ENCODE measurements around the gene XPNPEP1.

Gene XPNPEP1

DNA sequence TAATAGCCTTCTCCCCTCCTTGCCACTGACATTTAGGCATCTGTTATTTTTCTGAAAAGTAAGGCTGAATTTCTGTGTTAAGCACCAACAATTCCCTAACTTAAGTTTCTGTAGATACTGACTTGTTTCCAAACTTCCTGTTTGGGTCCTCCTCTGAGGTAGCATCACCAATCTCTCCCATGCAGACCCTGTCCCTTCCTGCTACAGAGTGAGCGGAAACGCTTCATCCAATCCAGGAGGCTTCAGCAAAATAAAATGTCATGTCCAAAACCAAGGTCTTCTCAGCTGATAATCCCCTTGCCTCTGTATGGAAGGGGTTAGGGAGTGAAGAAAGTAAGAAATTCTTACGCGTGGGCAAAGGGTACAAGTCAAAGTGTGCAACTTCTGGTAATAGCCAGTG is 29.9 kb downstream of the XPNPEP1 start:
- DNase-seq (ENCODE audit: low spot score), result no peak

DNA sequence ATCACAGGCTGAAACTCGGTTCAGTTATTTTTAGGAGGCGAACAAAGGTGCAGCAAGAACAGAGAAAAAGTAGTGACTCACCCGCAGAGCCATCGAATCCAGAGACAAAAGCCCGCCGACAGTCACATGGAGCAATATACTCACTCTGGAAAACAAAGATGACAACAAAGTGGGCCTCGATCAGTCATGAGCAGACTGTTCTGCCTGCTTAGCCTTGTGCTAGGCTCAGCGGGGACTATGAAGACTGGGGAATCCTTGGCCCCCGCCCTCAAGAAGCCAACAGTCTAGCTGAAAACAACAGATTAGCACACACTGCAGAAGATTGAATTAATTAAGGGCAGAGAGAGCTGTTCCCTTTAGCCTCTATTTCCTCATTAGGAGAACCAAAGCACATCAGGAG is 30.4 kb downstream of the XPNPEP1 start:
- DNase-seq (ENCODE audit: low spot score), result no peak

DNA sequence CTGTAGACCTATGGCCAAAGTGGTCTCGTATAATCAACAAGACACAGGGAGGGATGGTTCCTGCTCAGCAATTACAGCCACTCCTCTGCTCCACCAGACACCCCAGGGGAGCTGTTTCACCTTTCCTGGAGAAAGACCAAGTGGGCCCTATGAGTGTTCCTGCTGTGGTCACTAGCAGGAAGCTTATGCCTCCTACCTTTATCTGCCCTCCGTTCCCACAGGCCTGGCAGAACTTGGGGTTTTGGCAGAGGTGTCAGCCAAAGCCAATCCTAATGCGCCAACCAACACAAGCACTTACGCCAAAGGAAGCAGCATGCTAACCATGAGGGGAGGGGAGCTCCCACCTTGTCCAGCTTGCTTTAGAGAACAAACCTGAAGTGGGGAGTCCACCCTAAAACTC is 31.2 kb downstream of the XPNPEP1 start:
- peak; percentile 23 for DNase-seq (ENCODE audit: low spot score)

DNA sequence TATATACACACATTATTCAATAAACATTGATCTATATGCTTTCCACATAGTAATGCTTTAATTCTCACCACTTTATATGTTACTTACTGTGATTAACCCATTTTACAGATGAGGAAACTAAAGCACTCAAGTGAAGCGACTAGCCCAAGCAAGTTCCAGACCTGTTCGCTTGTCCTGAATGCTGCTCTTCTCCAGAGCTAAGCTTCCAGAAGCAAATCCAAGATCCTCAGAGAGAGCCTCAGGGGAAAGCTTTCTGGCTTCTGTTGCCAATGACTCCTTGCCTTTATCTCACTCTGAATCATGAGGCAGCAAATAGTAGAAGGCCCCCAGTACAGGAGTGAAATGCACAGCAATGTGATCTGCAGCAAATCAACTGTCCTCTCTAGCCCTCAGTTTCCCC is 32.2 kb downstream of the XPNPEP1 start:
- DNase-seq (ENCODE audit: low spot score), result peak; percentile 25

DNA sequence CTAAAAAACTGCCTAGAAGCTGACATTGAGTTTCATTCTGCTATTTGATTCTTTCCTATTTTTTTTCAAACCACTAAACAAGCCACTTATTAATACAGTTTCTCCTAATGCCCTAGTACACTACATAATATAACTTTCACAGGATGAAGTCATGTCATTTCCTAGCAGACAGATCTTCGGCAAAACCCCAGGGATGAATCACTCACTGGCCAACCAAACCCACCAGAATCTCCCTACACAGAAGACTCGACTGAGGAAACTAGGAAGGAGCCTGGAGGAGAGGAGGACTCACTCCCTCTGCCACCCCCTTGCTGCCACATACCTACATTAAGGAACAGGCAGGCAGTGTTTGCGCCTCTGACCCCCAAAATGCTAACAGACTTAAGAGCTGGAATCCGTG is 33.4 kb downstream of the XPNPEP1 start:
- DNase-seq (ENCODE audit: low spot score), result no peak

DNA sequence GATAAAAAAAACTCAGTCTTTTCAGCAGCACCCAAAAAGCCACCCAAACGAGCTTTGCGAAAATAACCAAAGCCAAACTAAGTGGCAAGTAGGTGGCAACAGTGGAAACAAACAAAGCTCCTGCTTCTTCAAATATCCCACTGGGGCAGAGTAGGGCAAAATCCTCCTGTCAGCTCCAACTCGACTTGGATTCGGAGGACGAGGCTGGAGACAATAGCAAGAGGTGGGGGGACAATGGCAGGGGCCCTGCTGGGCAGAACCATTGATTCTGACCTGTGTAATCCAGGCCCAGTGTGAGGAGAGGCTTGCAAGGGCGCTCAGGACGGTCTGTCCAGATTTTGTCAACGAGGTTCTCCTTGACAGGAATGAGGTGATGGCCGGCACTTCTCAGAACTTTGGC is 35.5 kb downstream of the XPNPEP1 start:
- DNase-seq (ENCODE audit: low spot score), result no peak

DNA sequence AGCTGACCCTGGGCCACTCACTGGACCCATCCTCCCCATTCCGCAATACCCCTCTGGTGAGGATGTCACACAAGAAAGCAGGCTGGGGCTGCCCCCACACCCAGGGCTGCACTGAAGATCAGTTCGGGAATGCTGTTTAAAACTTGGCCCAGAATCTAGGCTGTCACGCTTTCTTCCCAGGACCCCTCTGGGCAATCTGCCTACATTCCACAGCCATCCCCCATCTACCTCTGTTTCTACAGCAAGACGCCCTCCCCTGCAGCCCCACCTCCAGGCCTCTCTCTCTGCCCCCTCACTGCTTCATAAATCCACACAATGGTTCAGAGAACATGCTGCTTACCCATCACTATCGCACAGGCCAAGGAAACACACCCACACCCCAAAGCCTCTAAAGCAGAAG is 36.1 kb downstream of the XPNPEP1 start:
- DNase-seq (ENCODE audit: low spot score), result no peak

DNA sequence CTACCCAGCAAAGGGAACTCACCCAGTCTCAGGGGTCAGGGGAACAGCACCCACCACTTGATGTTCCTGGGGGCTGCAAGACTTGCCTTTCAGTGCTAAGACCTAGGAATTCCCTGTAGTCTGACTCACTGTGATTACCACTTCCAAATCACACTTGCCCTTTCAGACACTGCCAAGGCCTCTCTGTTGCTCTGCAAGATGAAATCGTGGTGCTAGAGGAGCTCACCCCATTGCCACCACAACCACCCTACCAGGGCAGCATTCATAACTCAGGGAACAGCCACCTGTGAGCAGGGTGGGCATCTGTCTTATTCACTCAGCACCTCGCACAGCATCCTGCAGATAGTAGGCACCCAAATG is 36.5 kb downstream of the XPNPEP1 start:
- DNase-seq (ENCODE audit: low spot score), result no peak

DNA sequence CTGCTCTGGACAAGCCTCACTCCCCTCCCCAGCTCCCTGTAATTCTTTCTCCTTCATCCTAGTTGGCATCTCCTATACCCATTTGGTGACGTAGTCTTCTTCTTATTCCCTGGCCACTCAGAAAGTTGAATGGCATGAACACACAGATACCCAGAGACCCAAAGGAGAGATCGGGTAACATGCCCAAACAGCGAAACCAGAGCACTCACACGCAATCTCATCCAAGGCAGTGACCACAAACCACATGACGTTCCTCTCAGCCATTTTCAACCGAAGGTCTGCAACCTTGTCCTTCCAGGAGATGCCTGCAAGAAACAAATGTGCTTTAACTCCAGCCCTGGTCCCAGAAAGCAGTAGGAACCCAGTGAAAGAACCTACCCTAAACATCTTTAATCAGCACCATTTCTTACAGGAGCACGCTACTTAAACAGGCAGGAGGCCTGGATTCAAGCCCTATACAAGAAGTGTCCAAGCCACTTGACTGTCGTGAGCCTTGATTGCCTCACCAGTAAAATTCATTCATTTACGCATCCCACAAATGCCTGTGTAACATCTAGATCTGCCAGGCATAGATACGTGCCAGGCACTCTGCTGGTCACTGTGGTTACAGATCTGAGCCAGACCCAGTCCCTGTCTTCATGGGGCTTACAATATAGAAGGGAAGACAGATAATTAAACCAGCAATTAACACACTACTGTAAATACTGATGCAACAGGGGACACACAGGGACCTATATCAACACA is 37.1 kb downstream of the XPNPEP1 start:
- DNase-seq (ENCODE audit: low spot score), result no peak

DNA sequence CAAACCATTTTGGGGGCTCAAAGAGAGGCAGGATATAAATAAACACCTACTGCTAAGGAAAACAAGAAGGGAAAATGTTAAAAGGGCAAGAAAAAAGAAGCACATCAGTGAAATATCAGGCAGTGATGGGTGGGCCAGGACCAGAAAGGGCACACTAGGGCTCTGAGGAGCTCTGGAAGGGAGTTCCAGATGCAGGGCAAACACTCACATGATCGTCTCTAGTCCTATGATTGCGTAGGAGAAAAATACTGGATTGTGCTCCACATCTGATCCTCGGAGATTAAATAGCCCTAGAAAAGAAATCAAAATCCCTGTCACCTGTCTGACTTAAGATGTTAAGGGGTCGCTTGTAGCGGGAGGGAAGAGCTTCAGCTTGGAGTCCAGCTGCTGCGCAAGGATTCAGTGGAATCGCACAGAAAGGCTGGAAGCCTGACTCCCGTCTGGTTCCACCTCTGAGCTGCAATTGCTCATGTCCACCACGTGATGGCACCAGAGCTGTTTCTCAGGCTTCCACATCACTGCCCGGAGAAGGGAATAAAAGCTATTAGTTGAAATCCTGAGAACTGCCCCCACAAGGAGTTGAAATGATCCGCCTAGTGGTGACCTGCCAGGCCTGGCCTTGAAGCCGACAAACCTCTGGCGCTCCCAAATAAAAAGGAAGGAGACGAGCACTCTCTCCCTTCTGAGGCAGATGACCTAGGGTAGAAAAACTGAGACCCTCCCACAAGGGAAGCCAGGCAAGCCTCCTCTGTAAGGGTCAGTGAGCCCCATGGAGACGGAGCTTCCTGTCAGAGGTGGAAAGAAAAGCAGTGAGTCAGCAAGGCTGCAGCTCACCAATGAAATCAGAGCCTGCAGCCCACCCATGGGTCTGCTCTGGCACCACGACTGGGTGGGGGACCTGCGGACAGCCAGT is 39.2 kb downstream of the XPNPEP1 start:
- peak; percentile 82 for DNase-seq (ENCODE audit: low spot score)

DNA sequence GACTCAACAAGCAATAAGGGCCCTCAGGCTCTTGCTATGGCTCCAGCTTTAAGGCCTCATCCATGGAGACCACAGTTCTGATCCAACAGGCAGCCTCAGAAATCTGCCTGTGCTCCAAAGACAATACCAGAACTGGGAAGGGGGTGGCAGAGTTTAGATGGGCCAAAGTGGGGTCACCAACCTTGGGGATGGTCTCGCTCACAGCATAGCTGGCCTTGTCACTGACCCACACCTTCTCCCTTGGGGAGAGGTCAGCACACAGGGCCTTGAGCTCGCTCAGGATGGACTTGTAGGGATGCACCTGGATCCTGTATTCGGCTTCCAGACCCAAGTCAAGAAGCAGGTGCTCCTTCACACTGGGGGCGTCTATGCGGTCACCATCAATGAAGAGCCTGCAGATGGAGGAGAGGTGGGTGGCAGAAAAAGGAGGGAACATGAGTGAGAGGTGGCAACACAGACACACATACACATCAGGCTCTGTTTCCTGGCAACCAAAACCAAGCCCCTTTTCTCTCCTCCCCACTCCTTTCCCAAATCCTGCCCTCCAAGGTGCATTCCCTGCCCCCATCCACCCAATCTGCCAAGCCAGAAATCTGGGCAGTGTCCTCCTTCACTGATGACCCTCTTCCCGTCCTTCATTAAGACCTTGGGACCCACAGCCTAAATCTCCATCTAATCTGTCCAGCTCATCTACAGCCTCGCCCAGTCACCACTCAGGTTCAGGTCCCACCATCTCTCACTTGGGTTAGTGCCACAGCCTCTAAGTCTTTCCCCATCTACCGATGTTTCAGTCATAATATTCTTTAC is 40.9 kb downstream of the XPNPEP1 start:
- no peak for DNase-seq (ENCODE audit: low spot score)

DNA sequence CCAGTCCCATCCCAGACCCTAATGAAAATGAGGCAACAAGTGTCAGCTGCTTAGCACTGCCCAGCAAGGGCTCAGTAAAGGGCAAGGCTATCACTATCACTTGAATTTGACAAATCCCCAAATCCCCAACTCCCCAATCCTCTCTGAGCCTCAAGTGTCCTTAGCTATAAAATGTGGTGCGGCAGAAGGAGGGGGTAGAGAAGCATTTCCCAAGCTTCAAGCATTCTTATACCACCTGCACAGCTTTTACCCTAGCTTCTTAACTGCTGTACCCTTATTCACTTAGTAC is 41.6 kb downstream of the XPNPEP1 start:
- DNase-seq (ENCODE audit: low spot score), result no peak

DNA sequence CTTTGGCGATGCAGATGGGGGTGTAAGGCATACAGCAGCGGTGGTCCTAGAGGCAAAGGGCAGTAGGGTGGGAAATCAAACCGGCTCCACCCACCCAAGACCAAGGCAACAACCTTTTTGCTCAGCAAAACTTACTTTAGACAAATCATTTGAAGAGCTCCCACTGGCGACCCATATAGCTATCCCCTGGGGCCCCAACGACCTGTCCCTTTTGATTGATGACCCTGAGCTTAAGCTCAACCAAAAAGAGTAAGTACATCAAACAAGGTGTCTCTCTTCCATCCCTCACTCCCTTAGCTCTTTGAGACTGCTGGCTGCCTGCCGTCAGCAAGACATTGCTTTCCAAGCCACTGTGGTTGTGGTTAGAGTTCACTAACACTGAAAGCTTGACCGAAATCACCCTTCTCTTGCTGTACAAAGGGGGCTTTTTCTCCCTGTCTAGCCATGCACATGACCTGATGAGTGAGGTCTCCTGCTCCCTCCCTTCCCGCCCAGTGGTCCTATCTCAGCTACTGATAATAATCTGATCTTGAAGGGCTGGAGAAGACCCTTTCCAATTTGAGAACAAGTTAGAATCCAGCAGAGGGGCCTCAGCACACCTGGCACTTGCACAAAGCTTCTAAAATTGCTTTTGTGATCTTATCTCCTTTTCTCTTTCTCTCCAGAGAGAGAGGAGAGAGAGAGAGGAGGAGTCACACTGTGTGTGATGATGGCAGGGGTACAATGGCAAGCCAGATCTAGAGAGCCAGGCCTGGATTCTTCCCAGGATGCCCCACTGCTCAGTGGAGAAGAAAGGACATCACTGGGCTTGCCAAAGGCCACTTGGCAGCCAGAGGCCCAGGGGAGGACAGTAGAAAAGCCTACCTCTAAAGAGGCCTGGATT is 42.2 kb downstream of the XPNPEP1 start:
- DNase-seq (ENCODE audit: low spot score), result no peak

DNA sequence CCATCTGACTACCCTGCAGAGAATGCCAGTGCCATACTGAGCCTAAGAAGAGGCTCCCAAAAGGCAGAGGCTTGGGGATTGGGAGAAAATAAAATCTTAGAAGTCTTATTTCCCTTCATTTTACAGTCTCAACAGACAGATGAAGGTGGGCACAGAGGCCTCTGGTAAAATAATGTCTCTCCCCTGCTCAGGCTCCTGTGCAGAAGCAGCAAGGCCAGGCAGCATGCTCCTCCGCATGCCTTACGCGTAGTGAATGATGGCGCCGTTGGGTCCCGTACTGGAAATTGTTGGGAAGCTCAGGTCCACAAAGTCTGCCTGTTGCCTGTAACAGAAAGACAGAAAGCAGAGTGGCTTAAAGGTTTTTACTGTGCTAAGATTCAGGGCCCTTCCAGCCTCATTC is 45.8 kb downstream of the XPNPEP1 start:
- DNase-seq (ENCODE audit: low spot score), result no peak

DNA sequence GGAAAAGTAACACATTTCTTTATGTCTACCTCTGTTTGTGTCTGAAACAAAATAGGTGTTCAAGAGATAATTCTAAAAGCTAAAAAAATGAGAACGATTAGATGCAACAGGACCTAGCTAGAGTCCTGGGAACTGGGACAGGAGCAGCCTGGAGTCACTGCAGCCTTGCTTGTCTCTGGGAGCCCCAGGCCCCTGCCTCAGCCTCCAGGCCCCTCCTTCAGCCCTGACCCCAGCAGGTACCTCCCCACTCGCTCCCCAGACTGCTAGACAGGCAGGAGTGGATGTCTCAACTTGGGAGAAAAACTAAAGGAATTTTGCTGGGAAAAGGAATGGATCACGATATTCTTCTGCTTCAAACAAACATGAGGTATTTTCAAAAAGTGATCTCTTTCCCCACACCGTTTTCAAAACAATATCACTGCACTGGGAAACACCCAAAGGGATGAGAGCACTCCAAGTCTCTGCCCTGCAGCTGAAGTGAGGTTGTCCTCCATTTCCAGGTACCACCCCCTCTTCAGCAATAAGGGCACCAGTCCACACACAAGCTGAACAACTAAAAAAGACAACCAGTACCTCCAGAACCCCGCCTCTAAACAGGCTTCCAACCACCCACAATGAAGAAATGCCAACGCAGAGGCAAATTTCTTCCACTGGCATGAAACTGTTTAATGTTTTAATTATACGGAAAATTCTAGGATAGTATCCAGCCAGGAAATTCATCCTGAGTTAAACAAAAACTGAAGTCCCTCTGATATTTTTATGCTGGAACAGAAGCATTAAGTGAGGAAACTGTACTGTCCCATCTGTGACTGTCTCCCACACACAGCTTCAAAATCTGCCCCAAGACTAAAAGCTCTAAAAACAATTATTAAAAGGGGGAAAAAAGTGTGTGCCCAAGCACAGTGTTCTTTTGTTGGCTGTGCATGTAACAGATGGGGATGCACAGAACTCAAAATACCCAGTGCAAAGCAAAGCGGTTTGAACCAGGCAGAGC is 47.2 kb downstream of the XPNPEP1 start:
- DNase-seq (ENCODE audit: low spot score), result no peak

DNA sequence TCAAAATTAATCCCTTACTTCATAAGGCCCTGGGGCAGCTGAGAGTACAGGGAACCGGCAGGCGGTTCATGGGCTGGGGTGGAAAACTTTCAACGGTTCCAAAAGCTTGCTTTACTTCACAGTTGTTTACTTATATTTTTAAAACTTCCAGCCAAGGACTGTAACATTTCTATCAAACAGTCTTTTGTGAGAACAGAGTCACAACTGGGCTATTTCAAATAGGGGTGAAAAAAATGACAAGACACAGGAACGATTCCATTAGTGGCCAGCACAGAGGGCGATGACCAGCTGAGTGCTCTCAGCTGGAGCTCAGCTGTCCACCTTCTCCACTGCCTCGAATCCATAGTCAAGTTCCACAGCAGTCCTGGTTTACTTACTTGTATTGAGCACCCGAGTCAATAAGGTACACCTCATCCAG is 48.2 kb downstream of the XPNPEP1 start:
- DNase-seq (ENCODE audit: low spot score), result no peak

DNA sequence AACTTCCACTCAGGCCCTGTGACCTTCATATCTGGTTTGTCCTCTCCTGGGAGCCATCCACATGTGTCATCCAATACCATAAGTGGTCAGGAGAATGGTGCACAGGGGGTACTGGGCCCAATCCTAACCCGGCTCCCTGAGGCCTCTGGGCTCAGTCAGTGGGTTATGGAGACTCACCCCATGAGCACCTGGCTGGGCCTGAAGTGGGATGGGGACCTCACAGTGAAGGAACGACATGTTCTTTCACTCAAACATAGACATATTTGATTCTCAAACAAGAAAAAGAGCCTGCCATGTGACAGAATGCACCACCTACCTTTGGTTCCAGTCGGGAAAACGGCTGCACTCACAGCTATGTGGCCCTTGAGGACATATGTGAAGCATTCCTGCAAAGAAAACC is 51.8 kb downstream of the XPNPEP1 start:
- DNase-seq (ENCODE audit: low spot score), result no peak

DNA sequence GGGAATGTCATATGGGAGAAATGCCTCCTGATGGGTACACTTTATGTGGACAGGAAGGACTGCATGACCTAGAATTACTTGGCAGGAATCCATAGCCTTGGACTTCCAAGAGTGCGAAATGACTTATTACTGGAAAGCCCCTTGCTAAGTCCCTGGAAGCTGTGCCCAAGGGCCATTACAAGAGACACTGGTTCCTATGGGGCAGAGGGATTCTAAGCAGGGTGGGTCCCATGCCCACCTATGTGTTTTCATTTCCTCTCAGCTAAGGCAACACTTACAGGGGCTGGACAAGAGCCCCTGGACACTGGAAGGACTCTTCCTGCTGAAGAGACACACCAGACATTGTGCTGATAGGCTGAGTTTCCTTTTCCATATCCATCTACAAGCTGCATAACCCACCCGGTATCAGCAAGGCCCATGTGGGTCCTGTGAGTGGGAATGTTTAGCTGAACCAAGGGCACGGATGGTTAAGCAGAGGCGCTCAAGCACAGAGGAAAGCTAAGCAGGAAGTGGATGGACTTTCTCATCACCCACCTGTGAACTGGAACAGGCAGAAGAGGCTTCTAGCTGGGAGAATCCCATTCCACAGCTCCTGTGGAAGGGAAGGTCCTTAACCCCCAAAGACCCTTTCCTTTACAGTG is 56.2 kb downstream of the XPNPEP1 start:
- DNase-seq (ENCODE audit: low spot score), result no peak

DNA sequence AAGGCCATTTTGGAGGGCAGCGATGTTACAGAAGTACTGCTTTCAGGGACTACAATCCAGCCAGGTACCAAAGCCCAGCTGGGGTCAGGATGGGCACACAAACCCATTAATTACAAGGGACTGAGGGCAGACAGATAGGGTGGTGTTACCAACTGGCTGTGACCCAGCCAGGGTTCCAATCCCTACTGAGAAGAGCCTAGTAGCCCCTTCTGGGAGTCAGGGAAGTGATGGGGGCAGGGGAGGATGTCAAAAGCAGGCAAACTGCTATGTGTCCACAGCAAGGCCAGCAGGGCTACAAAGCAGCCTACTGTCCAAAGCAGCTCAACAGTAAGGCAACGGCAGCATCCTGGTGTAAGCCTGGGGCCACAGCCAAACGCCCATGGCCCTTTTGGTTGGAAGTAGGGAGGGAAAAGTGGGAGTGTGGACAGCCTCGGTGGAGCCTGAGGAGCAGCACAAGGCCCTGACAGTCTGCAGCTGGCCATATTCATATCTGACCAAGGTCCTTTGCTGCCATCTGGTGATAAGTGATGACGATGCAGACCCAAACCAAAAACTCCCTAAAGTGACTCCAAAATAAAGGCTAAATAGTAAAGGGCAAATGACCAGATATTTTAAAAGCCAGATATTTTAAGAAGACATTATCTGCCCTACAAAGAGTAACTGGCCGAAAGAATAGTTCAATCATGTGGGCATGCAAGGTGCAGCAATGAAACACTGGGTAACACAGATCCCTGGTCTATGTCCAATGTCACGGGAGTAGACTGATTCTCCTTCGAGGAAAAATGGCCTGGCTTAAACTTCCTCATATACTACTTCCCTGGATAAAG is 56.9 kb downstream of the XPNPEP1 start:
- no peak for DNase-seq (ENCODE audit: low spot score)

All from hematopoietic multipotent progenitor cell treated with erythropoietin and hydrocortisone succinate and interleukin-3 and kit ligand, for 17 days (in vitro differentiated cells).